Stimulated activated CD4-positive, alpha-beta T cell treated with anti-CD3 and anti-CD28 coated beads, Interleukin-12 subunit alpha, Interleukin-12 subunit beta, amount 100 ng/mL, for 24 hours (primary cell): ENCODE data around the gene RACGAP1.

ENCODE experiments used
- DNase-seq, 2 experiments: peaks; one replicate each; pipeline ENCODE4 v3.0.0-alpha.2; 2020; ENCODE audit warnings: low read depth in 2 of 2

The RACGAP1 gene

GRCh38 chr12:50025187-50026059 is at the start of gene RACGAP1:
TSS of gene RACGAP1 (minus strand) at chr12:50025494. CDS start at chr12:50016715, 8,779 bp downstream.
- peak; percentile 89 to 91 for DNase-seq

- DNase-seq, result no peak
Observed at GRCh38 chr12:50073712-50074111, 48.4 kb upstream of the RACGAP1 start.

GRCh38 chr12:50073206-50073605 is 47.9 kb upstream of the RACGAP1 start:
- no peak for DNase-seq

GRCh38 chr12:50072198-50072907 is 47.1 kb upstream of the RACGAP1 start:
- DNase-seq, result no peak

- peak; percentile 40 to 65 for DNase-seq
Observed at GRCh38 chr12:50070314-50071060, 45.2 kb upstream of the RACGAP1 start.

- no peak for DNase-seq
Observed at GRCh38 chr12:50069539-50069938, 44.2 kb upstream of the RACGAP1 start.

- no peak for DNase-seq
Observed at GRCh38 chr12:50069069-50069468, 43.8 kb upstream of the RACGAP1 start.

- DNase-seq, result no peak
Observed at GRCh38 chr12:50066402-50066801, 41.1 kb upstream of the RACGAP1 start.

GRCh38 chr12:50065726-50066310 is 40.5 kb upstream of the RACGAP1 start:
- no peak for DNase-seq

GRCh38 chr12:50062728-50063460 is 37.6 kb upstream of the RACGAP1 start:
- DNase-seq, result no peak

GRCh38 chr12:50061946-50062686 is 36.8 kb upstream of the RACGAP1 start:
- DNase-seq, result no peak

- no peak for DNase-seq
Observed at GRCh38 chr12:50061171-50061570, 35.9 kb upstream of the RACGAP1 start.

GRCh38 chr12:50060120-50060468 is 34.8 kb upstream of the RACGAP1 start:
- no peak for DNase-seq

GRCh38 chr12:50059440-50060119 is 34.3 kb upstream of the RACGAP1 start:
- peak in 1 of 2 experiments; percentile 46 for DNase-seq

GRCh38 chr12:50058743-50059312 is 33.5 kb upstream of the RACGAP1 start:
- DNase-seq, result no peak

- no peak for DNase-seq
Observed at GRCh38 chr12:50057896-50058670, 32.8 kb upstream of the RACGAP1 start.

GRCh38 chr12:50057000-50057841 is 31.9 kb upstream of the RACGAP1 start, which contains the start of gene ASIC1:
TSS of gene ASIC1 (plus strand) at chr12:50057596. CDS start at chr12:50058767, 1,171 bp downstream.
- DNase-seq, result peak; percentile 31 to 56

- DNase-seq, result no peak
Observed at GRCh38 chr12:50056639-50056976, 31.3 kb upstream of the RACGAP1 start.
